NB4 (cell line): ENCODE results near the gene MAP3K21.

ENCODE experiments used
- MYC ChIP-seq: IDR thresholded peaks from 2 replicates; pipeline ENCODE4 v1.6.1; 2011; ENCODE audit warnings: low read depth, low read length
- POLR2A ChIP-seq: IDR thresholded peaks from 2 replicates; pipeline ENCODE4 v1.6.1; 2011; ENCODE audit warnings: mild to moderate bottlenecking; ENCODE audit not compliant: insufficient read length; ENCODE audit errors: extremely low read depth
- TF ChIP-seq, protein P1 (sequence below): IDR thresholded peaks from 2 replicates; pipeline ENCODE4 v1.6.1; 2011; ENCODE audit warnings: low read depth, low read length
- TF ChIP-seq, protein P2 (sequence below): IDR thresholded peaks from one replicate; pipeline ENCODE4 v1.5.1; 2012; ENCODE audit warnings: low read depth, low read length

DNA sequence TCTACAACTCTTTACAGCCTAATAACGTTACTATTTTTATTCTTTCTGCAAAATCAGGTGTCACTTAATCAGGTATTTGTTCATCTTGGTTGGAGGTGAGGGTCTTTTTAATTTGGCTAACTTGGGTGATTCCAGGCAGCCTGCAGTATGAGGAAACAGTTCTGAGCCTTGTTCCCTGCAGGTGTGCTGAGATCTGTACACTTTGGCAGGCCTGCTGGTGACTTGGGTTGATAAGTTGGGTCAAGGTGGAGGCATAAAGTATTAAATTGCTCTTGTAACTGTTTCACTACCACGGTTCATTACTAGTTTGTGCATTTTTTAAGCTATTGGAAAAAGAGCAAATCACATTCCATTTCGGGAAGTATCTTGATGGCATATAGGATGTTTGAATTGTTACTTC lies 10.0 kb downstream of the MAP3K21 start:
- TF ChIP-seq, protein P1, sequence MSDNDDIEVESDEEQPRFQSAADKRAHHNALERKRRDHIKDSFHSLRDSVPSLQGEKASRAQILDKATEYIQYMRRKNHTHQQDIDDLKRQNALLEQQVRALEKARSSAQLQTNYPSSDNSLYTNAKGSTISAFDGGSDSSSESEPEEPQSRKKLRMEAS, result no peak
- TF ChIP-seq, protein P2, sequence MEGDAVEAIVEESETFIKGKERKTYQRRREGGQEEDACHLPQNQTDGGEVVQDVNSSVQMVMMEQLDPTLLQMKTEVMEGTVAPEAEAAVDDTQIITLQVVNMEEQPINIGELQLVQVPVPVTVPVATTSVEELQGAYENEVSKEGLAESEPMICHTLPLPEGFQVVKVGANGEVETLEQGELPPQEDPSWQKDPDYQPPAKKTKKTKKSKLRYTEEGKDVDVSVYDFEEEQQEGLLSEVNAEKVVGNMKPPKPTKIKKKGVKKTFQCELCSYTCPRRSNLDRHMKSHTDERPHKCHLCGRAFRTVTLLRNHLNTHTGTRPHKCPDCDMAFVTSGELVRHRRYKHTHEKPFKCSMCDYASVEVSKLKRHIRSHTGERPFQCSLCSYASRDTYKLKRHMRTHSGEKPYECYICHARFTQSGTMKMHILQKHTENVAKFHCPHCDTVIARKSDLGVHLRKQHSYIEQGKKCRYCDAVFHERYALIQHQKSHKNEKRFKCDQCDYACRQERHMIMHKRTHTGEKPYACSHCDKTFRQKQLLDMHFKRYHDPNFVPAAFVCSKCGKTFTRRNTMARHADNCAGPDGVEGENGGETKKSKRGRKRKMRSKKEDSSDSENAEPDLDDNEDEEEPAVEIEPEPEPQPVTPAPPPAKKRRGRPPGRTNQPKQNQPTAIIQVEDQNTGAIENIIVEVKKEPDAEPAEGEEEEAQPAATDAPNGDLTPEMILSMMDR, result no peak
- no peak for TF ChIP-seq POLR2A
- no peak for TF ChIP-seq MYC
